ENCODE results near the gene KLF15. TPM values are rescaled to one million over a fixed set of nuclear protein-coding genes. Genes with fewer than 3 reads are reported as not detected.
"Not testable (repeated sequence)": the region's sequence is repeated elsewhere in the genome, so short reads cannot be mapped to it uniquely, and the experiment has no call there.

KLF15 gene
- total RNA-seq, 1 experiment from 2014 or later = not detected

- no peaks in the 10 kb centered on the region for H3K4me1 ChIP-seq (ENCODE audit: insufficient read depth, low read length)
- no peaks in the 10 kb centered on the region for H3K9me2 ChIP-seq (replicated peaks; ENCODE audit: low read length)
- ChIA-PET CTCF (no interaction called here), POLR2A (ENCODE audit: unreplicated experiment) (no interaction called here)
- peaks cover 16% of the 10 kb centered on the region for H3K27me3 ChIP-seq (ENCODE audit: low read length)
- no peaks in the 10 kb centered on the region for H3F3A ChIP-seq (ENCODE audit: low read length, unreplicated experiment)
- no peak for TF ChIP-seq EZH2 (IDR thresholded peaks at IDR 0.05; ENCODE audit: low read length, unreplicated experiment)
- TF ChIP-seq CTCF (conservative IDR thresholded peaks at IDR 0.05; ENCODE audit: low read depth, low read length) = no peak
- TF ChIP-seq EZH2phosphoT487 (IDR thresholded peaks at IDR 0.05; ENCODE audit: borderline replicate concordance, low read length) = no peak
- H3K4me3 ChIP-seq (ENCODE audit: low read length) = no peak overlapping the region
- H4K20me1 ChIP-seq (ENCODE audit: low read length) = no peaks in the 10 kb centered on the region
- ATAC-seq (no peak), DNase-seq (no peak)
- H3K4me2 ChIP-seq (ENCODE audit: low read length) = no peak overlapping the region
- no peak overlapping the region for H2AFZ ChIP-seq (ENCODE audit: low read length)
- intact Hi-C loops (cut with micrococcal nuclease) = no loop called here
- H3K79me2 ChIP-seq (ENCODE audit: low read length) = no peaks in the 10 kb centered on the region
- H3K9ac ChIP-seq (ENCODE audit: low read length) = no peak overlapping the region
- no TSS peak for BruUV-seq (replicated peaks)
- no peak overlapping the region for H3K27ac ChIP-seq (ENCODE audit: low read length)
- no peaks in the 10 kb centered on the region for H3K9me3 ChIP-seq (ENCODE audit: low read length)
- no peaks in the 10 kb centered on the region for H3K36me3 ChIP-seq (ENCODE audit: low read depth, low read length)
Measured at GRCh38 chr3:126339466-126339865, 17.7 kb downstream of the KLF15 start.

- BruUV-seq (replicated peaks) = no TSS peak
- no peak overlapping the region for H3K9ac ChIP-seq (ENCODE audit: low read length)
- H3F3A ChIP-seq (ENCODE audit: low read length, unreplicated experiment) = no peaks in the 10 kb centered on the region
- no peak for TF ChIP-seq EZH2phosphoT487 (IDR thresholded peaks at IDR 0.05; ENCODE audit: borderline replicate concordance, low read length)
- no peak for TF ChIP-seq EZH2 (IDR thresholded peaks at IDR 0.05; ENCODE audit: low read length, unreplicated experiment)
- TF ChIP-seq CTCF (conservative IDR thresholded peaks at IDR 0.05; ENCODE audit: low read depth, low read length) = no peak
- H3K4me1 ChIP-seq (ENCODE audit: insufficient read depth, low read length) = no peaks in the 10 kb centered on the region
- H3K4me3 ChIP-seq (ENCODE audit: low read length) = no peak overlapping the region
- H3K9me2 ChIP-seq (replicated peaks; ENCODE audit: low read length) = no peaks in the 10 kb centered on the region
- DNase-seq (no peak), ATAC-seq (no peak)
- peaks cover 16% of the 10 kb centered on the region for H3K27me3 ChIP-seq (ENCODE audit: low read length)
- CTCF ChIA-PET = no interaction called here
- intact Hi-C loops (cut with micrococcal nuclease) = no loop called here
- H2AFZ ChIP-seq (ENCODE audit: low read length) = no peak overlapping the region
- no peaks in the 10 kb centered on the region for H4K20me1 ChIP-seq (ENCODE audit: low read length)
- H3K9me3 ChIP-seq (ENCODE audit: low read length) = no peaks in the 10 kb centered on the region
- no peaks in the 10 kb centered on the region for H3K36me3 ChIP-seq (ENCODE audit: low read depth, low read length)
- H3K79me2 ChIP-seq (ENCODE audit: low read length) = no peaks in the 10 kb centered on the region
- POLR2A ChIA-PET (ENCODE audit: unreplicated experiment) = no interaction called here
- H3K27ac ChIP-seq (ENCODE audit: low read length) = no peak overlapping the region
- no peak overlapping the region for H3K4me2 ChIP-seq (ENCODE audit: low read length)
Measured at GRCh38 chr3:126338790-126339288, 18.4 kb downstream of the KLF15 start.

- no peak overlapping the region for H3K9ac ChIP-seq (ENCODE audit: low read length)
- CTCF ChIA-PET = no interaction called here
- intact Hi-C loops (cut with micrococcal nuclease) = no loop called here
- POLR2A ChIA-PET (ENCODE audit: unreplicated experiment) = no interaction called here
- no peaks in the 10 kb centered on the region for H3K36me3 ChIP-seq (ENCODE audit: low read depth, low read length)
- ATAC-seq (no peak), DNase-seq (no peak)
- no peak overlapping the region for H2AFZ ChIP-seq (ENCODE audit: low read length)
- no TSS peak for BruUV-seq (replicated peaks)
- no peak overlapping the region for H3K4me2 ChIP-seq (ENCODE audit: low read length)
- no peaks in the 10 kb centered on the region for H3K4me1 ChIP-seq (ENCODE audit: insufficient read depth, low read length)
- no peaks in the 10 kb centered on the region for H3F3A ChIP-seq (ENCODE audit: low read length, unreplicated experiment)
- no peaks in the 10 kb centered on the region for H3K9me3 ChIP-seq (ENCODE audit: low read length)
- H3K4me3 ChIP-seq (ENCODE audit: low read length) = no peak overlapping the region
- H3K79me2 ChIP-seq (ENCODE audit: low read length) = no peaks in the 10 kb centered on the region
- no peak overlapping the region for H3K27ac ChIP-seq (ENCODE audit: low read length)
- no peak for TF ChIP-seq CTCF (conservative IDR thresholded peaks at IDR 0.05; ENCODE audit: low read depth, low read length)
- no peak for TF ChIP-seq EZH2 (IDR thresholded peaks at IDR 0.05; ENCODE audit: low read length, unreplicated experiment)
- TF ChIP-seq EZH2phosphoT487 (IDR thresholded peaks at IDR 0.05; ENCODE audit: borderline replicate concordance, low read length) = no peak
- H3K9me2 ChIP-seq (replicated peaks; ENCODE audit: low read length) = no peaks in the 10 kb centered on the region
- no peaks in the 10 kb centered on the region for H4K20me1 ChIP-seq (ENCODE audit: low read length)
- peaks cover 16% of the 10 kb centered on the region for H3K27me3 ChIP-seq (ENCODE audit: low read length)
Measured at GRCh38 chr3:126337980-126338651, 19.1 kb downstream of the KLF15 start.

DNA sequence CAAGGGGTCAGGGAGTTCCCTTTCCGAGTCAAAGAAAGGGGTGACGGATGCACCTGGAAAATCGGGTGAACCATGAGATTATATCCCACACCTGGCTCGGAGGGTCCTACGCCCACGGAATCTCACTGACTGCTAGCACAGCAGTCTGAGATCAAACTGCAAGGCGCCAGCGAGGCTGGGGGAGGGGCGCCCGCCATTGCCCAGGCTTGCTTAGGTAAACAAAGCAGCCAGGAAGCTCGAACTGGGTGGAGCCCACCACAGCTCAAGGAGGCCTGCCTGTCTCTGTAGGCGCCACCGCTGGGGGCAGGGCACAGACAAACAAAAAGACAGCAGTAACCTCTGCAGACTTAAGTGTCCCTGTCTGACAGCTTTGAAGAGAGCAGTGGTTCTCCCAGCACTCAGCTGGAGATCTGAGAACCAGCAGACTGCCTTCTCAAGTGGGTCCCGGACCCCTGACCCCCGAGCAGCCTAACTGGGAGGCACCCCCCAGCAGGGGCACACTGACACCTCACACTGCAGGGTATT, 25.3 kb downstream of the KLF15 start:
- intact Hi-C loops (cut with micrococcal nuclease); H3K4me1 ChIP-seq (ENCODE audit: insufficient read depth, low read length); POLR2A ChIA-PET (ENCODE audit: unreplicated experiment); H3K9me3 ChIP-seq (ENCODE audit: low read length); H3K79me2 ChIP-seq (ENCODE audit: low read length); H3K27me3 ChIP-seq (ENCODE audit: low read length); H3K27ac ChIP-seq (ENCODE audit: low read length); H3K4me2 ChIP-seq (ENCODE audit: low read length); CTCF ChIA-PET; H3K9ac ChIP-seq (ENCODE audit: low read length); H3F3A ChIP-seq (ENCODE audit: low read length, unreplicated experiment); ATAC-seq; DNase-seq; H2AFZ ChIP-seq (ENCODE audit: low read length); H3K9me2 ChIP-seq (replicated peaks; ENCODE audit: low read length); BruUV-seq (replicated peaks); H3K4me3 ChIP-seq (ENCODE audit: low read length); H4K20me1 ChIP-seq (ENCODE audit: low read length); H3K36me3 ChIP-seq (ENCODE audit: low read depth, low read length): not testable (repeated sequence)

Measured in PC-3 (cell line).